GM19467 (cell line): Measurements from ENCODE around the gene OTUD3.
"Not testable (repeated sequence)": the region's sequence is repeated elsewhere in the genome, so short reads cannot be mapped to it uniquely, and the experiment has no call there.

Experiments
- ATAC-seq: cut with Tn5 transposase; IDR thresholded peaks from one replicate; pipeline ENCODE4 v1.9.1; 2021; ENCODE audit warnings: mild to moderate bottlenecking, moderate library complexity; ENCODE audit not compliant: unreplicated experiment

Gene OTUD3, protein sequence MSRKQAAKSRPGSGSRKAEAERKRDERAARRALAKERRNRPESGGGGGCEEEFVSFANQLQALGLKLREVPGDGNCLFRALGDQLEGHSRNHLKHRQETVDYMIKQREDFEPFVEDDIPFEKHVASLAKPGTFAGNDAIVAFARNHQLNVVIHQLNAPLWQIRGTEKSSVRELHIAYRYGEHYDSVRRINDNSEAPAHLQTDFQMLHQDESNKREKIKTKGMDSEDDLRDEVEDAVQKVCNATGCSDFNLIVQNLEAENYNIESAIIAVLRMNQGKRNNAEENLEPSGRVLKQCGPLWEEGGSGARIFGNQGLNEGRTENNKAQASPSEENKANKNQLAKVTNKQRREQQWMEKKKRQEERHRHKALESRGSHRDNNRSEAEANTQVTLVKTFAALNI

DNA sequence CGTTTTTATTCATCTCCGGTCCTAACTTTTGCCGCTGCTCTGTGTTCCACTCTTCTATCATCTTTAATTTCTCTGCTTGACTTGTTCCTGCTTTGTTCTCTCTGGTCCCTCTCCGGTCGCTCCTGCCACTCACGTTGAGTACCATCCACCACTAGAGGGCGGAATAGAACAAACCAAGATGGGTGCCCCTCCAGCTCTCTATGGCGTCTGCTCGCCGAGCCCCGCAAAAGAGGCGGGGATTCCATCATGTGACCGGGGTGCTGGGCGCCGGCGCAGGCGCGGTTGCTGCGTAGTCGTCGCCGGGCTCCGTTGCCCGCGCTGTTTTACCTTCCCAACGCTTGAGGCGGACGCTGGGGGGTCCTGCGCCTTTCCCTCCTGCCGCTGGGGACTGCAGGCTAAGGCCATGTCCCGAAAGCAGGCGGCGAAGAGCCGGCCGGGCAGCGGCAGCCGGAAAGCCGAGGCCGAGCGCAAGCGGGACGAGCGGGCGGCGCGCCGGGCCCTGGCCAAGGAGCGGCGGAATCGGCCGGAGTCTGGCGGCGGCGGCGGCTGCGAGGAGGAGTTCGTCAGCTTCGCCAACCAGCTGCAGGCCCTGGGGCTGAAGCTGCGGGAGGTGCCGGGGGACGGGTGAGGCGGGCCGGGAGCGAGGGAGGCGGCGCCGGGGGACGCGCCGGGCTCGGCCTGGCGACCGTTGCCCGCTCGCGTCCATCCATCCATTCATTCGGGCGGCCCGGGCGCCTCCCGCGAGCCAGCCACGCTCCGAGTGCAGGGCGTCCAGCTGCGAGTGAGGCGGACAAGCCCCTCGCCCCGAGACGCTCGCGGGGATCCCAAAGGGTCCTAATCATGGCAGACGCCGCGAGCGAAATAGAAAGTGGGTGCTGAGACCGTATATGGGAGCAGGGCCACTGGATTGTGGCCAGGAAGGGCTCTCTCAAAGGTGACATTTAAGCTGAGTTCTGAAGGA is at the start of gene OTUD3:
Gene OTUD3 (plus strand): TSS at position 285 of the 961 bp plus-strand sequence. CDS start 119 bp downstream, at position 404.
- peak; percentile 91 for ATAC-seq

DNA sequence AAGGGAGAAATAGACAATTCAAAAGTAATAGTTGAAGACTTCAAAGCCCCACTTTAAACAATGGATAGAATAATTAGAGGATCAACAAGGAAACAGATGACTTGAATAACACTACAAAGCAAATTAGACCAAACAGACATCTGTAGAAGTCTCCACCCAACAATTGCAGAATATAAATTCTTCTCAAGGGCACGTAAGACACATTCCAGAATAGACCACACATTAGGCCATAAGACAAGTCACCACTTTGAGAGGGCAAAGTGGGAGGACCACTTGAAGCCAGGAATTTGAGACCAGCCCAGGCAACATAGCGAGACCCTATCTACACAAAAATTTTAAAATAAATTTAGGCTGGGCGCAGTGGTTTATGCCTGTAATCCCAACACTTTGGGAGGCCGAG is 46.6 kb upstream of the OTUD3 start:
- no peak for ATAC-seq

DNA sequence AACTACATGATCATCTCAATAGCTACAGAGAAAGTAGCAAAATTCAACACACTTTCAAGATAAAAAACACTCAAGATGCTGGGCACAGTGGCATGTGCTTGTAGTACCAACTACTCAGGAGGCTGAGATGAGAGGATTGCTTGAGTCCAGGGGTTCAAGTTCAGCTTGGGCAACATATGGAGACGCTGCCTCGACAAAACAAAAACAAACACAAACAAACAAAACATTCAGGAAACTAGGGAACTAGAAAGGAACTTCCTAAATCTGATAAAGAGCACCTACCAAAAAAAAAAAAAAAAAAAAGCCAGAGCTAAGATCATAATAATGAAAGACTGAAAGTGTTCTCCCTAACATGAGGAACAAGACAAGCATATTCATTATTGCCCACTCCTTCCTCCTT is 44.3 kb upstream of the OTUD3 start:
- no peak for ATAC-seq

DNA sequence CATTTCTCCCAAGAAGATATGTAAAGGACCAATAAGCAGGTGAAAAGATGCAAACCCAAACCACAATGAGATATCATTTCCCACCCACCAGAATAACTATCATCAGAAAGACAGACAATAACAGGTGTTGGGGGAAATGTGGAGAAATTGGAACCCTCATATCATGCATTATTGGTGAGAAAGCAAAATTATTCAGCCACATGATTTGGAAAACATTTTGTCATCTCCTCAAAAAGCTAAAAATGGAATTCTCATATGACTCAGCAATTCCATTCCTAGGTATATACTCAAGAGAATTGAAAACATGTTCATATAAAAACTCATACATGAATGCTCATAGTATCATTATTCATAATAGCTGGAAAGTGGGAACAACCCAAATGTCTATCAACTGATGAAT is 42.0 kb upstream of the OTUD3 start:
- ATAC-seq, result no peak

DNA sequence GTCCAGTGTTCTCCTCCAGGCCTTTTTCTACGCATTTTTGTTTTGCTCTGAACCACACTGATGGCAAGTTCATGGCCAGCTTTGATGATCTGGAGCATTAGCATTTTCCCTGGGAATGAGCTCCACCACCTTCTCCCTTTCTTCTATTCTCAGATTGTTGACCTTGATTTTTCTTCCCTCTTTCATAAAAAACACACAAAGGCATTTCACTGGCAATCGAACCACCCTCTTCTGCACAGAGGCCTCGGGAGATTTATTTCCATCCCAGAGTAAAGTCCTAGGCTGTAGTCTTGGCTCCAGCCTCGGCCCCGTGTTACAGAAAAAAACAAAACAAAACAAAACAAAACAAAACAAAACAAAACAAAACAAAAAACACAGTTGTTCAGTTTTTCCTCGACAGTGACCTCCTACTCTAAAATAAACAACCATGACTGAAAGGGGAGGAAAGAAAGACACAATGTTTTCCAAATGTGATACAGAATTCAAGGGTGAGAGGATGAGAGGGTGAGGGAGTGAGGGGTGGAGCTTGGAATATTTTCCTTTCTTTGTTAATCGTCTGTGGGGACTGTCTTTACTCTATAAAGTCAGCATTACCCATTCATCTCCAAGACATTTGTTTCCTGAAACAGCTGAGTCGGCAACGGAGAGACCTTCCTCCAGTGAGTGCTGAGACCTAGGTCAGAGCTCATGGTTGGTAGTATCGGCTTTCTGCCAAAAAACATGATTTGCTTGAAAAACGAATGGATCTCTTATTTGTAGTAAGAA is 37.3 kb upstream of the OTUD3 start:
- ATAC-seq, result no peak

DNA sequence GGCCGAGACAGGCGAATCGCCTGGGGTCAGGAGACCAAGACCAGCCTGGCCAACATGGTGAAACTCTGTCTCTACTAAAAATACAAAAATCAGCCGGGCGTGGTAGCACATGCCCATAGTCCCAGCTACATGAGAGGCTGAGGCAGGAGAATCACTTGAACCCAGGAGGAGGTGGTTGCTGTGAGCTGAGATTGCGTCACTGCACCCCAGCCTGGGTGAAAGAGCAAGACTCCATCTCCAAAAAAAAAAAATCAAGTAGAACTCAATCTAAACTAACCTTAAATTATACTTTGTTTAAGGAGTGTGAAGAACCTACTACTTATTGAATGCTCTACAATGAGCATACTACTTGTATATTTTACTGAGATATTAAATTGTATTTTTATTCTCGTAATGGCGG is 36.6 kb upstream of the OTUD3 start:
- ATAC-seq, result no peak

DNA sequence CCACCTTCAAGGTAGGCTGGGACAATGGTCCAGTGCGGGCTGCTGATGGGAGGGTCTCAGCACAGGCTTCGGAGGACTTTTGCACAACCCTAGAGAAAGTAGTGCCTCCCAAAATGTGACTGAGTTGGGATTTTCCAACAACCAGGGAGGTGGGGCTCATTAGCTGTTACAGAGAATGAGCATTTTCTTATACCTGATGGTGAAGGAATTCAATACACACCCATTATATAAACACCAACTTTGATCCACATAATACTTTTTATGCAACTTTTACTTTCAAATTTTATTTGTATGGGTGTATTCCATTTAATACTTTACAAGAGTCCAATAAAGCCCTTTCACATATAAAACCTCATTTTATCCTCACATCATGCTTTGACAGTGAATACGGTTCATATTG is 35.9 kb upstream of the OTUD3 start:
- ATAC-seq, result no peak

DNA sequence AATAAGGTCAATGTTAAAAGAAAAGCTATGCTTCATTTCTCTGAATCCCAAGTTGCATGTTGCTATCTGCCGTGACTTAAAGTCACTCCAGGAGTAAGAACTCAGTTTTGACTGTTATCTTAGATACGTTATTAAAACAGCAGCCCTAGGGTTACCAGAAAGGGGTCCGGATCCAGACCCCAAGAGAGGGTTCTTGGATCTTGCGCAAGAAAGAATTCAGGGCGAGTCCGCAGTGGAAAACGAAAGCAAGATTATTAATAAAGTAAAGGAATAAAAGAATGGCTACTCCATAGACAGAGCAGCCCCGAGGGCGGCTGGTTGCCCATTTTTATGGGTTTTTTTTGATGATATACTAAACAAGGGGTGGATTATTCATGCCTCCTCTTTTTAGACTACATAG is 34.9 kb upstream of the OTUD3 start:
- not testable (repeated sequence) for ATAC-seq

DNA sequence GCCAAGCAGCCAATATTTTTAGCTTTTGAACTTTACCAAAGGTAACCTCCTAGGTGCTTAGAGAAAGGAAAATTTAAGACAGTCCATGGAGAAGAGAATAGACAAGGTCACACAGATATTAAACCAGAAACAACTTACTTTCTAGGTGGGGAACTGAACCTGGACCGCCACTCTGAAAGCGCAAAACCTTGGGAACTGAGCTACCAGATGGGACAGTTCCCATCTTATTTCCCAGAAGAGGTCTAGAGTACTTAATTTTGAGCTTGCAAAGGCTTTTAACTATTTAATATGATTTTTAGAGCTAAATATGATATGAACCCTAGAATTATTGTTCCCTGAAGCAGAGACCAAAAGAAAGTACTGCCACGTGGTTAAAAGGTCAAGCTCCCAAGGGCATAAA is 32.9 kb upstream of the OTUD3 start:
- not testable (repeated sequence) for ATAC-seq

DNA sequence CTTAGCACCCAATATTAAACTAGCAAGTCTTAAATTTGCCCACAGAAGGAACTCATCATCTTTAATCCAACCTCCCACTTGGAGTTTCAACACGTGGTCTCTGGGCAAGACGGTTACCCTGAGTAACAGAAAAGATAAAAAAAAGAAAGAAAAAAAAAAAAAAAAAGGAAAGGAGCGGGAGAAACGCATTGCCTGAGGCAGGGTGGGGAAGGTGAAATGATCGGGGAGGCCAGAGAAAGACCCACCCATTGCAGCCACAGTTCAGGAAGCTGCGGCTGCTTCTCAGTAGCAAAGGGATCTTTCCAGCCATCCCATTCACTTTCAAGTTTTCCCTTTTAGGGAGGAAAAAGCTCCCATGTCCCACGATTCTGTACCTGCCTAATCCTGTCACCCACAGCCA is 32.0 kb upstream of the OTUD3 start:
- no peak for ATAC-seq

DNA sequence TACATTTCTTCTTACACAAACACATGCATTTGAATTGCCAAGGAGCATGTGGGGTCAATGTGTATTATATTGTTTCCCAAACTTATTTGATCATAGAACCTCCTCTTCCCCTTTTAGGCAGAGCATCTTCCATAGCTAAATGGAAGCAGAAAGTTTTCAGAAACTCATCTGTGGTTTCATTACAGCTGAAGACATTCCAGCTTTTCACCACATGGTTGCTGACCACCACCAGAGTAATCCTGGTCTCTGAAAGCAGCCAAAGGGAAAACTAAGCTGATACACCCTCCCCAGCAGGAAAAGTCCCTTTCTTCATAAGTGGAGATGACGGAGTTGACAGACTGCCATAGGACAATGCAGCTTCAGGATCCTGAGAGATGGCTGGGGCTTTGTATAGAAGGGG is 30.2 kb upstream of the OTUD3 start:
- ATAC-seq, result no peak

DNA sequence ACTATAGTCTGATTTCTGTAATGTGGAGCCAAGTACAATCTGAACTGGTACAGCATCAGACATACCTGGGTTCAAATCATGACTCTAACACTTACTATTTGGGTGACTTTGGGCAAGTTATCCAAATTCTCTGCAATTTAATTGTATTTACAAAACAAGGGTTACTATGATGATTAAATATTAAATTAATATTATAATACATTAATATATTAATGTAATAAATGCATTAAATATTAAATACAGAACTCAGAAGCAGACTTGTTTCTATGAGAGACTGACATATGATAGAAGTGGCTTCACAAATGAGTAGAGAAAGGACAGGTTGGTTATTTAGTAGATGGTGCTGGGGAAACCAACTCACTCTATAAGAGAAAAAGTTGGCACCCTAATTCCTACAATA is 27.3 kb upstream of the OTUD3 start:
- ATAC-seq, result no peak

DNA sequence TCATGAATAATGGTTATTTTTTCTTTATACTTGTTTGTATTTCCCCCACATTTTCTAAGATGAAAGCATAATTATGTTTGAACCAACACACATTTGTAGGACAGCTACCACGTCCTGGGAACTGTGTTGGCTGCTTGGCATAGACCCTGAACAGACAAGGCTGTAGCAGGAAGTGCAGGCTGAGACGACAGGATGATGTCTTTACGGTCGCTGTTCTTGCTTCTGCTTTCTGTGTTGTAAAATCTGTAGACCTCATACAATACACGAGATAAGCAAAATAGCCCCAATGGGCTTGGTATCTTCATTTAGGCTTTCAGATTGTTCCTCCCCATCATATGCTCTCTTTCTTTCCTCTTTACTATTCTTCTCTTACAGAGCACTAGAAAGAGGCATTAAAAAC is 23.3 kb upstream of the OTUD3 start:
- ATAC-seq, result no peak

DNA sequence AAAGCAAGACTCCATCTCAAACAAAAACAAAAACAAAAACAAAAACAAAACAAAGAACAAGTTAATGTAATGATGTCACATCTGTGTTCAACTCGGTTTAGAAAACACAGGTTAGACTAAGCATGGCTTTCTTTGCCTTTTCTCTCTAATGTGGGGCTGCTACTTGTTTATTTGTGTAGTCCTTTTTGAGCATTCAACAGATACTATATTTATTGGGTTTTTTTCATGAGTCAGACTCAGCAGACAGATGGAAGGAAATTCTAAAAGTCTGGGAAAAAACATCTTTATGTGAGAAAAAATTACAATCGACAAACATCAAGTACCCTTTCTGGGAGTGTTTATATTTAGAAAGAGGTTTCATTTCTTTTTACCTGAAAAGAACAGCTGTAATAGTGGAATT is 22.3 kb upstream of the OTUD3 start:
- ATAC-seq, result no peak

DNA sequence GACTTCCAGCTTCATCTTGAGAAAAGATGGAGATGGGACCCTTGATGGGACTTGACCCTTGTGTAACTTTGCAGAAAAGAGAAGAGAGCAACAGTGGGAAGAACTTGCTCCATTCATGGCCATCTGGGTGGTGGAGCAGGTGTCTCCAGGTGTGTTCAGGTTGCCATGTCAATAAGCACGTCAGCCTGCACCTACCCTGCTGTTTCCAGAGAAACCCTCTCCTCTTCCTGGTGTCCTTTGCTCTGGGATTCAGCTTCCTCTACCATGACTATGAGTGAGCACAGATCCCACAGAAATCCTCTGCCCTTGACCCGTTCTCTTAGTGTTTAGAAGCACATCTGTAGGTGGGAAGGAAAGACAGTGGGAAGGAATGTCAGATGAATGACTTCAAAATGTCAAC is 21.8 kb upstream of the OTUD3 start:
- no peak for ATAC-seq

DNA sequence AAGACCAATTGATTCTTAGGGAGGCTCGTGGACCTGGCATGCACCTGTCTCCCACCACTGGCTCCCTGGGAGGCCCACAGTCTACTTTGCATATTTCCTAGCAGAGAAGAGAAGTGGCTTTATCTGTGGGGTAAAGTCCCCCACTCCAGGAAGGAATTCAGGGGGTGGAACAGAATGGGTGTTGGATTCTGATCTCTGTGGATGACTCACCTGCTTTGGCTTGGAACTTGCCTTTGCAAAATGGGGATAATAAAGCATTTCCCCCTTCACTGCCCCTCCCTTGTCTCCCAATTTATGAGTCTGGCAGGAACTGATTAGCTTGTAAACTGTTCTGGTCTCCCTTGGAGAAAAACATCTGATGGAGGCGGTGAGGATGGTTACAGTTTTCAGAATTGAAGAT is 21.2 kb upstream of the OTUD3 start:
- ATAC-seq, result no peak

DNA sequence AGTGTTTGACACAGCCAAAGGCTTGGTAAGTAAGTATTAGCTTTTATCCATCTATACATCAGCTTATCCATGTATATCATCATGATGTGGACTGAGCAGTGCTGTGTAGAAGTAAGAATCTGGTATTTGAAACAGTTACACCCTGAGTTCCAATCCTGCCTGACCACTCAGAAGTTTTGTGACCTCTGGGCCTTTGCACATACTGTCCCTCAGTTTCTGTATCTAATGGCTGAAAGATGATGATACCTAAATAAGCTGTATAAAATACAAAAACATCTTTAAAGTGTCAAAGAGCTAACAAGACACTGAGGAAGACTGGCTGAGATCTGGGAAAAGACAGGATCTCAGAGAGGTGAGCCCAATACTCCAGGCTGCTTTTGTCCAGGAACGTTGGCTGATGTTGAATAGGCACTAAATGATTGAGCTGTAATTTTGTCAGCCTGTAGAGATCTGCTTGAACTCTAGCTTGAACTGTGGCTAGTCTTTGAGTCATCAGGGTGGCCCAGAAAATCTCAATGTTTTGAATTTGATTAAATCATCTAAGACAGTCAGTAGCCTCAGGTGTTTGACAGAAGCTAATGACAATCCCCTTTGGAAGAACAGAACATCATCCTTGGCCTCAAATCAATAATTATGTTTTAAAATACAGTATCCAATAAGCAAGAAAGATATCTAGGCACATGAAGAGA is 20.2 kb upstream of the OTUD3 start:
- ATAC-seq, result no peak

DNA sequence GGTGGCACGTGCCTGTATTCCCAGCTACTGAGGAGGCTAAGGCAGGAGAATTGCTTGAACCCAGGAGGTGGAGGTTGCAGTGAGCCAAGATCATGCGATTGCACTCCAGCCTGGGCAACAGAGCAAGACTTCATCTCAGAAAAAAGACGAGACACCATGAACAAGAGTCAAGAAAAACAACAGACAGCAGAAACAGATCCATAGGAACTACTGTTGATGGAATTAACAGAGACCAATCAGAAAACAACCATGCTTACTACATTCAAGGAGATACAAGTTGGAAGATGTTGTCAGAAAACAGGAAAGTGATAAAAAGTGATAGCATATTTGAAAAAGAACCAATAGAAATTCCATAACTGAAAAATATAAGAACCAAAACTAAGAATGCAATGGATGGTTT is 19.3 kb upstream of the OTUD3 start:
- no peak for ATAC-seq

DNA sequence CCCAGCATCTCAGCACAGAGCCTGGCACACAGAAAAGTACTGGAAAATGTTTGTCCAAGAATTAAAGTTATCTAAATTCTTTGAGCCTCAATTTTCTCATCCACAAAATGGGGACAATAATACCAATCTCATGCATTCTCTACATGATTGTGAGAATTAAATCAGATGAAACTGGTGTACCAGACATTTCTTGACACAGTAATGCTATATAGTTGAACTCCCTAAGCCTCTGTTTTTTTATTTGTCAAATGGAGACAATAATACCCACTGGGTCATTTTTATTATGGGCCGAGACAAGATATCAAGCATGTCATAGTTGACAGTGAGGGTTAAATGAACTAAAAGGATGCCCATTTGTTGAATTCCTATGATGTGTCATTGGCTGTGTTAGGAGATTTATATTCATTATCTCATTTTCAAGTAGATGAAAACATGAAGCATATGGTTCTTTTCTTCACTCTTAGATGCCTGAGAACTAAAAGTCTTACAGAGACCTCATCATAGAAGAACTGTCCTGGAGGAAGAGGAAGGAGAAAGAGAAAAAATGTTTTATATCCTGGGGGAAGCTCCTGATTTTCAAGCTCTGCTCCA is 17.5 kb upstream of the OTUD3 start:
- no peak for ATAC-seq

DNA sequence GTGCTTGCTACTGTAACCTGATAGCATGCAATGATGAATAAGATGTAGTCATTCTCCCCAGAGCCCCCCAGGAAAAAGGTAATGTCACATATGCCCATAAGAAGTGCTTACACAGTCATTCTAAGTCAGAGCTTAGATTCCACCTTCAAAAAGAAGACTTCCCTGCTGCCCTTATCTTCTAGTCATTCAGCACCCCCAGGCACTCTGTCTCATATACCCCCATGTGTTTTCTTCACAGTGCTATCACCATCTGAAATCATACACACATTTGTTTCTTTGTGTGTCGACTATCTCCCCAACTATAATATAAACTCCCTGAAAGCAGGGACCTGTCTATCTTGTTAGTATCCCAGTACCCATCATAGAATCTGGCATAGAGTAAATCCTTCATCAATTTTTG is 16.2 kb upstream of the OTUD3 start:
- no peak for ATAC-seq
